Activated B cell treated with CpG ODN at 0.5 μM for 24 hours (primary cell): ENCODE data around the gene MC5R. TPM values are rescaled to one million over a fixed set of nuclear protein-coding genes. Genes with fewer than 3 reads are reported as not detected.

Source experiments
- ATAC-seq: fragments of 200-7000 bp; cut with Tn5 transposase; one replicate; pipeline ENCODE4 v1.10.0; 2021; ENCODE audit warnings: low read depth, mild to moderate bottlenecking, moderate library complexity
- CTCF ChIA-PET: fragments of 350-600 bp; sonication (Branson Sonifier 250); formaldehyde crosslinking; loops from one replicate; lab custom pipeline; 2021; ENCODE audit warnings: antibody characterized with exemption; lab: Charles Lee
- POLR2A ChIA-PET: fragments of 350-600 bp; sonication (Branson Sonifier 250); formaldehyde crosslinking; loops from one replicate; lab custom pipeline; 2021; ENCODE audit warnings: antibody characterized with exemption; lab: Charles Lee
- DNase-seq: peaks from one replicate; pipeline ENCODE4 v3.0.0; 2022
- H3K27ac Mint-ChIP-seq: one replicate; pipeline ENCODE4 v1.8.0; 2020; ENCODE audit warnings: mixed read lengths
- H3K27me3 Mint-ChIP-seq: one replicate; pipeline ENCODE4 v1.8.0; 2021; ENCODE audit warnings: mixed read lengths
- H3K36me3 Mint-ChIP-seq: one replicate; pipeline ENCODE4 v1.8.0; 2021; ENCODE audit warnings: low read depth, mixed read lengths
- H3K4me1 Mint-ChIP-seq: one replicate; pipeline ENCODE4 v1.8.0; 2021; ENCODE audit warnings: mixed read lengths
- H3K4me3 Mint-ChIP-seq: one replicate; pipeline ENCODE4 v1.8.0; 2020; ENCODE audit warnings: mild to moderate bottlenecking, mixed read lengths
- H3K9me3 Mint-ChIP-seq: one replicate; pipeline ENCODE4 v1.8.0; 2020; ENCODE audit warnings: mixed read lengths
- intact Hi-C: fragments of 100-400 bp; cut with micrococcal nuclease; formaldehyde crosslinking; loops from one replicate; pipeline ENCODE4 v1.15.1; 2024
- total RNA-seq: library from RNA; stranded (reverse); gene quantifications from 2 replicates; pipeline ENCODE4 v1.2.3, GENCODE V29; 2022
- TF ChIP-seq, protein P1 (sequence below): fragments of 200-600 bp; IDR thresholded peaks from one replicate; pipeline ENCODE4 v1.8.0; 2022; ENCODE audit warnings: antibody characterized with exemption, mild to moderate bottlenecking

Gene MC5R
- total RNA-seq: not detected in 2 replicates

DNA sequence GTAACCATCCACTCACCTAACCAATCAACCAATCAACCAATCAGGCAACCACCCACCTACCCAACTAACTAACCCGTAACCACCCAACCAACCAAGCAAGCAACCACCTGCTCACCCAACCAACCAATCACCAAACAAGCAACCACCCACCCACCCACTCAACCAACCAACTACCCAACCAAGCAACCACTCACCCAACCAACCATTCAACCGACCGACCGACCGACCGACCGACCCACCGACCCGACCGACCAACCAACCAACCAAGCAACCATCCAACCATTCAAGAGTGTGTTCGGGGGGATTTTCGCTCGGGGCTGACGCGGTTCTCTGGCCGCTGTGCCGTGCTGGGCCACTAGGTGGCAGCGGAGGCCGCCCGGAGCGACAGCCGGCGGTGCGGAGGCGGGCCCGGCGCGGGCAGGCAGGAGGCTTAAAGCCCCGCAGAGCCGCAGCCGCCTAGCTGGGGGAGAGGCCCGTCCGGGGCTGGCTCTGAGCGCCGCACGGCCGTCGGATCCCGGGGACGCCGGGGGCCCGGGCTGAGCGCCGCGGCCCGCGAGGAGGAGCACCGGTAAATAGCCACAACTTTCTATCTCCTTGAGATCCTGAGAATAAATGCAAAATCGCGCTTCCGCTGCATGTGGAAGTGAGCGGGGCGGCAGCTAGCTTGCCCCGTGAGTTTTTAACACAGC lies at the start of gene MC5R:
TSS of gene MC5R (plus strand) at position 443 of the 689 bp plus-strand sequence. CDS start 1,617 bp downstream, outside the sequence.
- Mint-ChIP-seq H3K9me3 (no peaks in the 10 kb centered on the region), H3K36me3 (no peaks in the 10 kb centered on the region), H3K4me3 (peak within 1 kb of the TSS; percentile 61), H3K4me1 (peaks cover 2% of the 10 kb centered on the region), H3K27me3 (peaks cover 33% of the 10 kb centered on the region), H3K27ac (no peak within 1 kb of the TSS)
- DNase-seq (peak; percentile 60), ATAC-seq (peak; percentile 98)
- ChIA-PET POLR2A (no interaction called here), CTCF (interaction anchor here (0.8 to 1.8 kb wide), 7 partner anchors 10 to 264 kb away, joined by 3 to 16 read pairs (median 6); no protein-coding TSS in a partner anchor)
- TF ChIP-seq, protein P1, sequence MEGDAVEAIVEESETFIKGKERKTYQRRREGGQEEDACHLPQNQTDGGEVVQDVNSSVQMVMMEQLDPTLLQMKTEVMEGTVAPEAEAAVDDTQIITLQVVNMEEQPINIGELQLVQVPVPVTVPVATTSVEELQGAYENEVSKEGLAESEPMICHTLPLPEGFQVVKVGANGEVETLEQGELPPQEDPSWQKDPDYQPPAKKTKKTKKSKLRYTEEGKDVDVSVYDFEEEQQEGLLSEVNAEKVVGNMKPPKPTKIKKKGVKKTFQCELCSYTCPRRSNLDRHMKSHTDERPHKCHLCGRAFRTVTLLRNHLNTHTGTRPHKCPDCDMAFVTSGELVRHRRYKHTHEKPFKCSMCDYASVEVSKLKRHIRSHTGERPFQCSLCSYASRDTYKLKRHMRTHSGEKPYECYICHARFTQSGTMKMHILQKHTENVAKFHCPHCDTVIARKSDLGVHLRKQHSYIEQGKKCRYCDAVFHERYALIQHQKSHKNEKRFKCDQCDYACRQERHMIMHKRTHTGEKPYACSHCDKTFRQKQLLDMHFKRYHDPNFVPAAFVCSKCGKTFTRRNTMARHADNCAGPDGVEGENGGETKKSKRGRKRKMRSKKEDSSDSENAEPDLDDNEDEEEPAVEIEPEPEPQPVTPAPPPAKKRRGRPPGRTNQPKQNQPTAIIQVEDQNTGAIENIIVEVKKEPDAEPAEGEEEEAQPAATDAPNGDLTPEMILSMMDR: no peak
- intact Hi-C loops: loop anchor here (1.0 to 5.0 kb wide), 3 partner anchors 262 to 593 kb away; no protein-coding TSS in a partner anchor

GRCh38 chr18:13775058-13775457 lies 48.9 kb upstream of the MC5R start:
- H3K9me3 Mint-ChIP-seq: peaks cover 18% of the 10 kb centered on the region
- no peak for ATAC-seq
- H3K27ac Mint-ChIP-seq: no peak overlapping the region
- no peak for DNase-seq
- no peaks in the 10 kb centered on the region for H3K4me1 Mint-ChIP-seq
- POLR2A ChIA-PET: no interaction called here
- H3K4me3 Mint-ChIP-seq: no peak overlapping the region
- TF ChIP-seq, protein P1: no peak
- CTCF ChIA-PET: no interaction called here
- intact Hi-C loops: no loop called here
- no peaks in the 10 kb centered on the region for H3K36me3 Mint-ChIP-seq
- peaks cover 8% of the 10 kb centered on the region for H3K27me3 Mint-ChIP-seq

- no peak for ATAC-seq
Measured at GRCh38 chr18:13791181-13791580, 32.8 kb upstream of the MC5R start.

GRCh38 chr18:13793819-13794218 lies 30.1 kb upstream of the MC5R start:
- Mint-ChIP-seq H3K4me1 (no peaks in the 10 kb centered on the region), H3K36me3 (no peaks in the 10 kb centered on the region), H3K9me3 (no peaks in the 10 kb centered on the region), H3K27me3 (peaks cover 17% of the 10 kb centered on the region), H3K4me3 (no peak overlapping the region), H3K27ac (no peak overlapping the region)
- TF ChIP-seq, protein P1: no peak
- DNase-seq (no peak), ATAC-seq (no peak)
- POLR2A ChIA-PET: no interaction called here
- intact Hi-C loops: no loop called here
- CTCF ChIA-PET: no interaction called here

More at GRCh38 chr18:13791181-13791580, 32.8 kb upstream of the MC5R start:
- Mint-ChIP-seq H3K4me1 (no peaks in the 10 kb centered on the region), H3K36me3 (no peaks in the 10 kb centered on the region), H3K27ac (no peak overlapping the region), H3K9me3 (peaks cover 4% of the 10 kb centered on the region), H3K4me3 (no peak overlapping the region), H3K27me3 (peaks cover 4% of the 10 kb centered on the region)
- POLR2A ChIA-PET: no interaction called here
- TF ChIP-seq, protein P1: no peak
- intact Hi-C loops: no loop called here
- DNase-seq: no peak
- CTCF ChIA-PET: no interaction called here

DNA sequence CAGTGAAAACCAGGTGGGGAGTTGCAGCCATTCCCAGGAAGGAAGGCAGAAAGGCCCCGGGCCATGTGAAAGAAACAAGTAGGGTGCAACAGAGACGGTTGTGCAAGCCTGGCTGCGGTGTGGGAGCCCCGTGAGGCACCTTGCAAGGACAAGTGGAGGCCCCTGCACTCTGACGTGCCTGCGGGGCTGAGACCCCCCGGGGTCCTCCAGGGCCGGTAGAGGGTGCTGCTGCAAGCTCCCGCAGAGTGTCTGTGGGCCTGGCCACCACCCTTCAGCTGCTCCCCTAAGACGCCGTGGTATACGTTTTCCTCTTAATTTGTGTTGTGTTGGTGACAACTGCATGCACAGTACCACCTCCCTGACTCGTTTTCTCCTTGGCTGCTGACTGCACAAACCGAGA lies 27.4 kb upstream of the MC5R start:
- Mint-ChIP-seq H3K4me1 (peaks cover 4% of the 10 kb centered on the region), H3K27ac (no peak overlapping the region), H3K27me3 (peaks cover 31% of the 10 kb centered on the region), H3K4me3 (no peak overlapping the region), H3K36me3 (no peaks in the 10 kb centered on the region), H3K9me3 (no peaks in the 10 kb centered on the region)
- no peak for ATAC-seq
- POLR2A ChIA-PET: no interaction called here
- intact Hi-C loops: no loop called here
- CTCF ChIA-PET: no interaction called here
- no peak for DNase-seq
- TF ChIP-seq, protein P1: no peak
